ENCODE measurements around the gene HOXA6. TPM values are rescaled to one million over a fixed set of nuclear protein-coding genes. Genes with fewer than 3 reads are reported as not detected.

HOXA6 gene
- total RNA-seq, 2 experiments from 2014 or later: not detected

- peaks cover 0 to 71% of the 10 kb centered on the region in 2 experiments for H3K9me3 ChIP-seq (ENCODE audit: control insufficient read depth in 1 of 2, insufficient read depth in 1 of 2, low read length in 2 of 2)
- peaks cover 66% of the 10 kb centered on the region for H3K4me1 ChIP-seq (ENCODE audit: insufficient read depth, low read length)
- no peaks in the 10 kb centered on the region for H3K36me3 ChIP-seq (ENCODE audit: insufficient read depth, low read length)
- Mint-ChIP-seq H3K4me3 (peak overlapping the region; percentile 1), H3K27me3 (peaks cover 100% of the 10 kb centered on the region), H3K9me3 (no peaks in the 10 kb centered on the region), H3K4me1 (ENCODE audit: low read depth) (peaks cover 68% of the 10 kb centered on the region), H3K27ac (no peak overlapping the region), H3K36me3 (ENCODE audit: low read depth) (no peaks in the 10 kb centered on the region)
- no peak overlapping the region for H3K27ac ChIP-seq (ENCODE audit: low read depth in 1 of 2, low read length in 2 of 2)
- intact Hi-C loops (cut with DNase I, micrococcal nuclease): loop anchor here (5.0 kb wide), 2 partner anchors 34 to 44 kb away; partner anchors contain the start of gene HOXA11 (in 1 of the 2)
- ChIA-PET CTCF (no interaction called here), POLR2A (no interaction called here)
- no peak for DNase-seq
- TF ChIP-seq, protein P1, sequence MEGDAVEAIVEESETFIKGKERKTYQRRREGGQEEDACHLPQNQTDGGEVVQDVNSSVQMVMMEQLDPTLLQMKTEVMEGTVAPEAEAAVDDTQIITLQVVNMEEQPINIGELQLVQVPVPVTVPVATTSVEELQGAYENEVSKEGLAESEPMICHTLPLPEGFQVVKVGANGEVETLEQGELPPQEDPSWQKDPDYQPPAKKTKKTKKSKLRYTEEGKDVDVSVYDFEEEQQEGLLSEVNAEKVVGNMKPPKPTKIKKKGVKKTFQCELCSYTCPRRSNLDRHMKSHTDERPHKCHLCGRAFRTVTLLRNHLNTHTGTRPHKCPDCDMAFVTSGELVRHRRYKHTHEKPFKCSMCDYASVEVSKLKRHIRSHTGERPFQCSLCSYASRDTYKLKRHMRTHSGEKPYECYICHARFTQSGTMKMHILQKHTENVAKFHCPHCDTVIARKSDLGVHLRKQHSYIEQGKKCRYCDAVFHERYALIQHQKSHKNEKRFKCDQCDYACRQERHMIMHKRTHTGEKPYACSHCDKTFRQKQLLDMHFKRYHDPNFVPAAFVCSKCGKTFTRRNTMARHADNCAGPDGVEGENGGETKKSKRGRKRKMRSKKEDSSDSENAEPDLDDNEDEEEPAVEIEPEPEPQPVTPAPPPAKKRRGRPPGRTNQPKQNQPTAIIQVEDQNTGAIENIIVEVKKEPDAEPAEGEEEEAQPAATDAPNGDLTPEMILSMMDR (IDR thresholded peaks at IDR 0.05): no peak
- H3K27me3 ChIP-seq (ENCODE audit: control insufficient read depth in 1 of 2, insufficient read depth in 2 of 2, low read length in 2 of 2): peaks cover 91 to 97% of the 10 kb centered on the region in 2 experiments
- ATAC-seq (ENCODE audit: poor library complexity): no peak
- H3K4me3 ChIP-seq (ENCODE audit: low read length): no peak overlapping the region
Measured at GRCh38 chr7:27153526-27153925, 6.0 kb upstream of the HOXA6 start.

GRCh38 chr7:27152816-27153442 lies 5.4 kb upstream of the HOXA6 start:
- no peak overlapping the region for H3K27ac Mint-ChIP-seq
- DNase-seq (no peak), ATAC-seq (ENCODE audit: poor library complexity) (no peak)
- H3K4me3 Mint-ChIP-seq: peak overlapping the region; percentile 1
- no peaks in the 10 kb centered on the region for H3K9me3 Mint-ChIP-seq
- CTCF ChIA-PET: interaction anchor here (0.8 to 1.4 kb wide), 2 partner anchors 8 to 784 kb away, joined by 3 to 4 read pairs; no protein-coding TSS in a partner anchor
- POLR2A ChIA-PET: no interaction called here
- Histone ChIP-seq H3K36me3 (ENCODE audit: insufficient read depth, low read length) (no peaks in the 10 kb centered on the region), H3K9me3 (ENCODE audit: control insufficient read depth in 1 of 2, insufficient read depth in 1 of 2, low read length in 2 of 2) (peaks cover 0 to 71% of the 10 kb centered on the region in 2 experiments), H3K4me3 (ENCODE audit: low read length) (no peak overlapping the region), H3K27ac (ENCODE audit: low read depth in 1 of 2, low read length in 2 of 2) (no peak overlapping the region), H3K27me3 (ENCODE audit: control insufficient read depth in 1 of 2, insufficient read depth in 2 of 2, low read length in 2 of 2) (peaks cover 91 to 97% of the 10 kb centered on the region in 2 experiments), H3K4me1 (ENCODE audit: insufficient read depth, low read length) (peaks cover 66% of the 10 kb centered on the region)
- intact Hi-C loops (cut with DNase I, micrococcal nuclease): loop anchor here (5.0 kb wide), 2 partner anchors 34 to 44 kb away; partner anchors contain the start of gene HOXA11 (in 1 of the 2)
- H3K36me3 Mint-ChIP-seq (ENCODE audit: low read depth): no peaks in the 10 kb centered on the region
- TF ChIP-seq, protein P1 (IDR thresholded peaks at IDR 0.05): no peak
- peaks cover 100% of the 10 kb centered on the region for H3K27me3 Mint-ChIP-seq
- peaks cover 69% of the 10 kb centered on the region for H3K4me1 Mint-ChIP-seq (ENCODE audit: low read depth)

GRCh38 chr7:27151931-27152815 lies 4.6 kb upstream of the HOXA6 start, which contains the start of gene HOXA3:
TSS of gene HOXA3 (minus strand) at chr7:27152583. CDS start at chr7:27110640, 41,943 bp downstream.
- POLR2A ChIA-PET: interaction anchor here (1.5 kb wide), 1 partner anchor 9 kb away, joined by 5 read pairs; no protein-coding TSS in a partner anchor
- peaks cover 63% of the 10 kb centered on the region for H3K4me1 Mint-ChIP-seq (ENCODE audit: low read depth)
- intact Hi-C loops (cut with DNase I, micrococcal nuclease): loop anchor here (2.0 to 5.0 kb wide), 3 partner anchors 17 to 45 kb away; partner anchors contain the start of gene HOXA11 (in 1 of the 2)
- peak within 1 kb of the TSS; percentile 46 for H3K4me3 ChIP-seq (ENCODE audit: low read length)
- H3K9me3 Mint-ChIP-seq: no peaks in the 10 kb centered on the region
- no peak within 1 kb of the TSS for H3K27ac ChIP-seq (ENCODE audit: low read depth in 1 of 2, low read length in 2 of 2)
- H3K27me3 Mint-ChIP-seq: peaks cover 98% of the 10 kb centered on the region
- CTCF ChIA-PET: interaction anchor here (0.8 to 1.6 kb wide), 5 partner anchors 9 to 783 kb away, joined by 3 to 8 read pairs (median 4); no protein-coding TSS in a partner anchor
- peaks cover 0 to 73% of the 10 kb centered on the region in 2 experiments for H3K9me3 ChIP-seq (ENCODE audit: control insufficient read depth in 1 of 2, insufficient read depth in 1 of 2, low read length in 2 of 2)
- H3K4me1 ChIP-seq (ENCODE audit: insufficient read depth, low read length): peaks cover 70% of the 10 kb centered on the region
- H3K4me3 Mint-ChIP-seq: peak within 1 kb of the TSS; percentile 79
- TF ChIP-seq, protein P1 (IDR thresholded peaks at IDR 0.05): no peak
- peak within 1 kb of the TSS; percentile 24 for H3K27ac Mint-ChIP-seq
- peak in 4 of 14 experiments; percentile 3 to 31 (median 26) for DNase-seq
- peaks cover 90 to 97% of the 10 kb centered on the region in 2 experiments for H3K27me3 ChIP-seq (ENCODE audit: control insufficient read depth in 1 of 2, insufficient read depth in 2 of 2, low read length in 2 of 2)
- ATAC-seq (ENCODE audit: poor library complexity): no peak
- no peaks in the 10 kb centered on the region for H3K36me3 Mint-ChIP-seq (ENCODE audit: low read depth)
- H3K36me3 ChIP-seq (ENCODE audit: insufficient read depth, low read length): no peaks in the 10 kb centered on the region

Measured in CD4-positive, alpha-beta T cell (primary cell).